Left ventricle myocardium inferior (tissue), 1 donor: Measurements from ENCODE around the gene MACROD2. TPM values are rescaled to one million over a fixed set of nuclear protein-coding genes. Genes with fewer than 3 reads are reported as not detected.

Source experiments
- DNase-seq: peaks from one replicate; pipeline ENCODE4 v3.0.0-alpha.2; 2020
- H3K27ac ChIP-seq: fragments of 200-600 bp; replicated peaks from 2 replicates; pipeline ENCODE4 v1.8.0; 2021
- H3K27me3 ChIP-seq: fragments of 200-600 bp; 2 replicates; pipeline ENCODE4 v1.8.0; 2021; ENCODE audit warnings: low read depth
- H3K36me3 ChIP-seq: fragments of 200-600 bp; 2 replicates; pipeline ENCODE4 v1.8.0; 2021
- H3K4me1 ChIP-seq: fragments of 200-600 bp; 2 replicates; pipeline ENCODE4 v1.8.0; 2021
- H3K4me3 ChIP-seq: fragments of 200-600 bp; 2 replicates; pipeline ENCODE4 v1.8.0; 2021; ENCODE audit warnings: mild to moderate bottlenecking, moderate library complexity
- H3K9me3 ChIP-seq: fragments of 200-600 bp; replicated peaks from 2 replicates; pipeline ENCODE4 v1.8.0; 2021
- intact Hi-C: fragments of 100-400 bp; cut with micrococcal nuclease; formaldehyde crosslinking; loops from one replicate; pipeline ENCODE4 v1.11.0; 2022
- total RNA-seq: library from RNA; stranded (reverse); fragmentation: NEBNext Ultra II Directional; extraction: Animal tissue kit (Norgen Biotek cat#: 25700); gene quantifications from one replicate; pipeline ENCODE4 v1.2.1, GENCODE V29; 2021
- TF ChIP-seq, protein P1 (sequence below): fragments of 200-600 bp; IDR thresholded peaks from 2 replicates; pipeline ENCODE4 v1.8.0; 2021; ENCODE audit warnings: antibody characterized with exemption, mild to moderate bottlenecking, borderline replicate concordance
- donor health status: DM: no; HTN: yes; CAD: no; lungs with severe emphysema.

Gene MACROD2
- total RNA-seq, 1 donor from 2014 or later: 3.6 TPM

DNA sequence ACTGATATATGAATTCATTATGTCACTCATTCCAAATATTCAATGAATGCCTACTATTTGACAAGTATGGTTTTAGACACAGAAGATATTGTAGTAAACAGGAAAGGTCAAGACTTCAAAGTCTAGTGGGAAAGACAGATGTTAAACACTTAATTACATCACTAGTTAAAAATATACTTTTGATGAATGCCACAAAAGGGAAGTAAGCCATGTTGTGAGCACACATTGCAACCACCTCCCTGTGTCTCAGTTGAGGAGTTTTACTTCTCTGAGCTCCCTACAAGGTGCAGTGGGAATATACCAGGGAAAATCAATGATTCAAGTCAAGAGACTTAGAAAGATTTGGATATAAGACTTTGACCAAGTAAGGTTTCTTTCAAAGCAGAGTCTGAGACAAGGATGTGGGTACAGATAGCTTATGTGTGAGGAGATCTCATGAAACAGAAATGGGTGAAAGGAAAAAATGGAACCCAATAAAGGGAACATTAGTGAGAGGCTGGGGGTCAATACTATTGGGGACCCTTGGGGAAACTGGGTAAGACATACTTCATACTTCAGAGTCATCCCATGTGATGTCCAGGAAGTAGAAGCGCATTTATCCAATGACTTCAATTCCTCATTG, 2074.2 kb downstream of the MACROD2 start:
- TF ChIP-seq, protein P1, sequence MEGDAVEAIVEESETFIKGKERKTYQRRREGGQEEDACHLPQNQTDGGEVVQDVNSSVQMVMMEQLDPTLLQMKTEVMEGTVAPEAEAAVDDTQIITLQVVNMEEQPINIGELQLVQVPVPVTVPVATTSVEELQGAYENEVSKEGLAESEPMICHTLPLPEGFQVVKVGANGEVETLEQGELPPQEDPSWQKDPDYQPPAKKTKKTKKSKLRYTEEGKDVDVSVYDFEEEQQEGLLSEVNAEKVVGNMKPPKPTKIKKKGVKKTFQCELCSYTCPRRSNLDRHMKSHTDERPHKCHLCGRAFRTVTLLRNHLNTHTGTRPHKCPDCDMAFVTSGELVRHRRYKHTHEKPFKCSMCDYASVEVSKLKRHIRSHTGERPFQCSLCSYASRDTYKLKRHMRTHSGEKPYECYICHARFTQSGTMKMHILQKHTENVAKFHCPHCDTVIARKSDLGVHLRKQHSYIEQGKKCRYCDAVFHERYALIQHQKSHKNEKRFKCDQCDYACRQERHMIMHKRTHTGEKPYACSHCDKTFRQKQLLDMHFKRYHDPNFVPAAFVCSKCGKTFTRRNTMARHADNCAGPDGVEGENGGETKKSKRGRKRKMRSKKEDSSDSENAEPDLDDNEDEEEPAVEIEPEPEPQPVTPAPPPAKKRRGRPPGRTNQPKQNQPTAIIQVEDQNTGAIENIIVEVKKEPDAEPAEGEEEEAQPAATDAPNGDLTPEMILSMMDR: no peak

DNA sequence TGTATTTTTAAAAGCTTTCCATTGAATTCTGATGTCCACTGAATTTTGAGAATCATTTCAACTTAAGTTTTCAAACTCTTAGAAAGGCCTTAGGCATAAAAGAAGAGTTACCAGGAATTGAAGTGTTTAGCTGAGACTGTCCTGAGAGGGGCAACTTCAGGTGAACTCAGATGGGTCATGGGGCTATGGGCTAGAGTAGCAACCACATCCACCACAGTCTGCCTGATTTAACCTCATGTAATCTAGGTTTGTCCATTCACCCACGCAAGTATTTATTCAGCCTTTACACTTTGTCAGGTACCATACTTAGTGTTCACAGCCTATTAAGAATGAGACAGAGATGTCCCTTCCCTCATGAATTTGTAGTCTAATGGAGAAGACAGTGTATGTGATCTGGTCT, 2076.9 kb downstream of the MACROD2 start:
- H3K27ac ChIP-seq: no peak overlapping the region
- H3K4me3 ChIP-seq: no peak overlapping the region
- intact Hi-C loops: no loop called here
- H3K27me3 ChIP-seq: no peaks in the 10 kb centered on the region
- no peak for DNase-seq
- H3K9me3 ChIP-seq: peaks cover 10% of the 10 kb centered on the region
- TF ChIP-seq, protein P1: no peak
- H3K36me3 ChIP-seq: no peaks in the 10 kb centered on the region
- no peaks in the 10 kb centered on the region for H3K4me1 ChIP-seq

More for the DNA sequence above, 2074.2 kb downstream of the MACROD2 start:
- no peak for DNase-seq
- peaks cover 13% of the 10 kb centered on the region for H3K4me1 ChIP-seq
- intact Hi-C loops: no loop called here
- no peaks in the 10 kb centered on the region for H3K36me3 ChIP-seq
- H3K27ac ChIP-seq: no peak overlapping the region
- no peaks in the 10 kb centered on the region for H3K27me3 ChIP-seq
- peaks cover 13% of the 10 kb centered on the region for H3K9me3 ChIP-seq
- no peak overlapping the region for H3K4me3 ChIP-seq

DNA sequence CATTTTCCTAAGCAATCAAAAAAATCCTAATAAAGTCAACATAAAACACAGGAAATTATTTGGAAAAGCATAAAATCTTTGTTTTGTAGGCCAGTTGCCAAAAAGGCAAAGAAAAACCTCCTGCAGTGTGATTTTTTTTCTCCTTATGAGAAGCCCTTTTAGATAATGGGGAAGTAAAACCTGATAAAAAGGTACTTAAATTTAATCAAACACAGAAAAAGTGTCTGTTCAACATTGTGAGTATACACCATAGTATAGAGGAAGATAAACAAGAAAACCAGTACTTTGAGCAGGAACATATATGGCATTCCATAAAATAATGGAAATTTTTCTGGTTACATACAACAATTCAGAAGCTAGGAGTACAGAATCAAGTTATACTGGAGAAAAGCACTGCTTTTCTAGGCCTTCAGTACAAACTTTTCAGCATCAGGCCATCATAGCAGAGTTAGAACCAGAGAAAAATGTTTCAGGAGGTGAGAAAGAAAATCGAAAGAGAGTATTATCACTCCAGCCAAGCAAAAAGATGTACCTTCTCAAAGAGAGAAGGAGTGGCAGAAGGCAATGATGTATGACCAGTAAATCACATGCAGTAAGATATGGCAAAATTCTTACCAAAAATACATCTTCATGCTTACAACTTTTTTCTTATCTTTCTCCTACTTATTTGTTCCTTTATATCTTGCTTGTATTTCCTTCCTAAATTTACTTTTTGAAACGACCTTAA, 2083.0 kb downstream of the MACROD2 start:
- H3K27me3 ChIP-seq: peaks cover 3% of the 10 kb centered on the region
- H3K4me3 ChIP-seq: no peak overlapping the region
- no peaks in the 10 kb centered on the region for H3K9me3 ChIP-seq
- DNase-seq: no peak
- TF ChIP-seq, protein P1: no peak
- no peaks in the 10 kb centered on the region for H3K36me3 ChIP-seq
- intact Hi-C loops: no loop called here
- H3K4me1 ChIP-seq: no peaks in the 10 kb centered on the region
- H3K27ac ChIP-seq: no peak overlapping the region

DNA sequence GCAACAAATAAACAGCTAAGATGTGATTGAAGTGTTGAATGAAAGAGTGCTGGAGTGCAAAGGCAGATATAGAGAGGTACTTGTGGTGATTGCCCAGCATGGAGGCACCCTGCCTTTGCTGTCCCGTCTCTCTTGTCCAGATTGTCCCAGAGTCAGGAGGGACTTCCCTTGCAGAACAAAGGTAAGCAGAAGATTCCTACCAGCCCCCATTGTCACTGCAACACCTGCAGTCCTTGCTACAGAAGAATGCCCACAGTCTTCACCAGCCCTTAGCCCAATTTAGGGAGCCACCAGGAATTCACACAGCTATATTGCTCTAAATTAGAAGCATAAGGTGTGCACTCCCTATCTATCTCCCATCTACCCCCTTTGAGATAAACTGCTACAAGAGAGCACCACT, 2086.1 kb downstream of the MACROD2 start:
- H3K9me3 ChIP-seq: peaks cover 12% of the 10 kb centered on the region
- H3K4me1 ChIP-seq: no peaks in the 10 kb centered on the region
- intact Hi-C loops: no loop called here
- no peak overlapping the region for H3K27ac ChIP-seq
- no peaks in the 10 kb centered on the region for H3K36me3 ChIP-seq
- H3K27me3 ChIP-seq: peaks cover 3% of the 10 kb centered on the region
- H3K4me3 ChIP-seq: no peak overlapping the region
- no peak for DNase-seq
- TF ChIP-seq, protein P1: no peak

DNA sequence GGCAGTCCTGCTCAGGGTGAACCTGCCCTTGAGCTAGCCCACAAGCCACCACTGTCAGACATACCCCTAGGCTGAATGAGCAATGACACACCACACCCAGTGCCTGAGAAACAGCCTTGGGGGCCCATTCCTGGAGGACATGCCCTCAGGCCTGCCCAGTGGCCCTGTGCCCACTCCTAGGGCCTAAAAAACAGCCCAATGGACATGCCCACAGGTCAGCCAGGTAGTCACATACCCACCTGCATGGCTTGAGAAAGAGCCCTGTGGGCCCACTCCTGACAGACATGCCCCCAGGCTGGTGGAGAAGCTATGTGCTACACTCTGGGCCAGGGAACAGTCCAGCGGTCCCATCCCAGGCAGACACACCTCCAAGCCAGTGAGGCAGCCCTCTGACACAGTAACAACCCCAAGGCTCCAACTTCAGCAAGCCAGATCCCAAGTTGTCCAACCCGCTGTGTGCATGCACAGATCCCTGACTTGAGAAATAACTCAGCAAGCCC, 2086.8 kb downstream of the MACROD2 start:
- TF ChIP-seq, protein P1: no peak
- no peak overlapping the region for H3K27ac ChIP-seq
- intact Hi-C loops: no loop called here
- no peak for DNase-seq
- no peak overlapping the region for H3K4me3 ChIP-seq
- H3K27me3 ChIP-seq: peaks cover 3% of the 10 kb centered on the region
- peaks cover 15% of the 10 kb centered on the region for H3K9me3 ChIP-seq
- no peaks in the 10 kb centered on the region for H3K4me1 ChIP-seq
- H3K36me3 ChIP-seq: no peaks in the 10 kb centered on the region
